H1 (cell line): ENCODE data around the gene CHDH. TPM values are rescaled to one million over a fixed set of nuclear protein-coding genes. Genes with fewer than 3 reads are reported as not detected.

Experiments
- CTCF ChIA-PET: fragments of 300-600 bp; sonication (Branson Sonifier 250); formaldehyde crosslinking; loops from one replicate; lab custom pipeline; 2021; ENCODE audit not compliant: partially characterized antibody; lab: Charles Lee
- POLR2A ChIA-PET: fragments of 300-600 bp; sonication (Branson Sonifier 250); formaldehyde crosslinking; loops from one replicate; lab custom pipeline; 2021; ENCODE audit warnings: inconsistent platforms; ENCODE audit not compliant: partially characterized antibody; lab: Charles Lee
- DNase-seq, 2 experiments: peaks; one replicate each; pipeline versions ENCODE4 v3.0.0 to v3.0.0-alpha.2; 2010 to 2022; ENCODE audit warnings: low spot score in 2 of 2, low read depth in 1 of 2, mixed read lengths in 1 of 2
- FAIRE-seq: peaks from 2 replicates; lab custom pipeline; 2011; peaks lifted over from hg19 to GRCh38; lab: Jason Lieb, UNC
- H2AFZ ChIP-seq: 2 replicates; pipeline ENCODE4 v1.8.1; 2012; ENCODE audit warnings: low read length, inconsistent platforms
- H2AK5ac ChIP-seq: 2 replicates; pipeline ENCODE4 v1.6.1; 2013; ENCODE audit warnings: low read depth, low read length
- H2BK120ac ChIP-seq: replicated peaks from 2 replicates; pipeline ENCODE3; 2013; ENCODE audit warnings: low read depth, low read length, inconsistent platforms
- H2BK12ac ChIP-seq: 2 replicates; pipeline ENCODE4 v1.6.1; 2013; ENCODE audit warnings: low read depth, low read length
- H2BK15ac ChIP-seq: 2 replicates; pipeline ENCODE4 v1.6.1; 2013; ENCODE audit warnings: low read length
- H2BK20ac ChIP-seq: 2 replicates; pipeline ENCODE4 v1.6.1; 2013; ENCODE audit warnings: low read length
- H2BK5ac ChIP-seq: 2 replicates; pipeline ENCODE4 v1.6.1; 2013; ENCODE audit warnings: low read depth, low read length
- H3K14ac ChIP-seq: 2 replicates; pipeline ENCODE4 v1.6.1; 2013; ENCODE audit warnings: inconsistent platforms; ENCODE audit not compliant: insufficient read length
- H3K18ac ChIP-seq: 2 replicates; pipeline ENCODE4 v1.6.1; 2013; ENCODE audit warnings: low read length; ENCODE audit errors: extremely low read depth
- H3K23ac ChIP-seq: 2 replicates; pipeline ENCODE4 v1.6.1; 2013; ENCODE audit warnings: inconsistent platforms; ENCODE audit not compliant: insufficient read length
- H3K23me2 ChIP-seq: 2 replicates; pipeline ENCODE4 v1.6.1; 2013; ENCODE audit warnings: low read depth, low read length
- H3K27ac ChIP-seq: 2 replicates; pipeline ENCODE4 v1.6.1; 2011; ENCODE audit warnings: low read depth, low read length, inconsistent platforms
- H3K27me3 ChIP-seq, 4 experiments: replicated peaks in 1 of 4; 1 replicate in 1 of 4; 2 replicates in 3 of 4; pipeline versions ENCODE4 v1.6.1 to v1.8.1; 2011 to 2013; ENCODE audit warnings: low read length in 3 of 4, mild to moderate bottlenecking in 3 of 4, inconsistent platforms in 2 of 4, mixed read lengths in 2 of 4, moderate library complexity in 1 of 4; ENCODE audit not compliant: control insufficient read depth in 3 of 4, insufficient read depth in 3 of 4; ENCODE audit errors: extremely low read depth in 1 of 4
- H3K36me3 ChIP-seq, 4 experiments: 2 replicates each; pipeline versions ENCODE4 v1.6.1 to v1.8.1; 2011 to 2013; ENCODE audit warnings: mild to moderate bottlenecking in 4 of 4, low read length in 3 of 4, moderate library complexity in 2 of 4, control low read depth in 1 of 4, inconsistent platforms in 1 of 4; ENCODE audit not compliant: insufficient read depth in 4 of 4, control insufficient read depth in 2 of 4
- H3K4ac ChIP-seq: replicated peaks from 2 replicates; pipeline ENCODE3; 2013; ENCODE audit warnings: low read length, low read depth, mixed read lengths, inconsistent platforms; ENCODE audit not compliant: insufficient read length
- H3K4me1 ChIP-seq, 4 experiments: replicated peaks in 1 of 4; 1 replicate in 1 of 4; 2 replicates in 3 of 4; pipeline versions ENCODE4 v1.6.1 to v1.8.1; 2011 to 2013; ENCODE audit warnings: low read length in 3 of 4, inconsistent platforms in 2 of 4, mixed read lengths in 1 of 4; ENCODE audit not compliant: insufficient read depth in 4 of 4, control insufficient read depth in 3 of 4
- H3K4me2 ChIP-seq, 2 experiments: 2 replicates each; pipeline versions ENCODE4 v1.6.1 to v1.8.1; 2011 to 2013; ENCODE audit warnings: low read depth in 2 of 2, low read length in 2 of 2, control low read depth in 1 of 2, inconsistent platforms in 1 of 2, mild to moderate bottlenecking in 1 of 2; ENCODE audit not compliant: insufficient read depth in 1 of 2
- H3K4me3 ChIP-seq, 4 experiments: fragments of 200-600, 300-600 bp in 1 of 4; sonication (generic), shearing (Covaris generic), sonication (Bioruptor Twin) in 1 of 4; 2 replicates each; pipeline versions ENCODE4 v1.5.1 to v1.8.1; 2011 to 2016; ENCODE audit warnings: low read length in 4 of 4, low read depth in 3 of 4, control low read depth in 2 of 4, inconsistent platforms in 2 of 4, mild to moderate bottlenecking in 2 of 4, mixed read lengths in 1 of 4, moderate library complexity in 1 of 4; ENCODE audit not compliant: insufficient read depth in 2 of 4; ENCODE audit errors: extremely low read depth in 1 of 4
- H3K56ac ChIP-seq: replicated peaks from 2 replicates; pipeline ENCODE3; 2013; ENCODE audit warnings: low read depth, mild to moderate bottlenecking, mixed read lengths, low read length, inconsistent platforms; ENCODE audit not compliant: insufficient read length
- H3K79me1 ChIP-seq: 2 replicates; pipeline ENCODE4 v1.6.1; 2013; ENCODE audit warnings: low read depth, low read length, control low read depth
- H3K79me2 ChIP-seq, 2 experiments: 2 replicates each; pipeline versions ENCODE4 v1.6.1 to v1.8.1; 2012 to 2013; ENCODE audit warnings: low read length in 2 of 2, mild to moderate bottlenecking in 2 of 2, inconsistent platforms in 1 of 2; ENCODE audit not compliant: insufficient read depth in 2 of 2, control insufficient read depth in 1 of 2
- H3K9ac ChIP-seq, 4 experiments: replicated peaks in 1 of 4; 1 replicate in 1 of 4; 2 replicates in 3 of 4; pipeline versions ENCODE4 v1.6.1 to v1.8.1; 2011 to 2013; ENCODE audit warnings: low read depth in 3 of 4, low read length in 3 of 4, control low read depth in 2 of 4, mild to moderate bottlenecking in 2 of 4, moderate library complexity in 2 of 4, inconsistent platforms in 1 of 4; ENCODE audit errors: extremely low read depth in 1 of 4
- H3K9me3 ChIP-seq, 2 experiments: 2 replicates each; pipeline versions ENCODE4 v1.6.1 to v1.8.1; 2012 to 2013; ENCODE audit warnings: mild to moderate bottlenecking in 2 of 2, moderate library complexity in 2 of 2, control low read depth in 1 of 2, inconsistent platforms in 1 of 2, low read depth in 1 of 2, low read length in 1 of 2, mixed read lengths in 1 of 2; ENCODE audit not compliant: insufficient read depth in 2 of 2
- H4K20me1 ChIP-seq, 2 experiments: replicated peaks in 1 of 2; 2 replicates each; pipeline versions ENCODE3 to v1.8.1; 2011 to 2013; ENCODE audit warnings: inconsistent platforms in 2 of 2, low read length in 2 of 2, mild to moderate bottlenecking in 1 of 2; ENCODE audit not compliant: insufficient read depth in 2 of 2, control insufficient read depth in 1 of 2
- H4K5ac ChIP-seq: 2 replicates; pipeline ENCODE4 v1.6.1; 2013; ENCODE audit warnings: low read length, low read depth, mixed read lengths, inconsistent platforms; ENCODE audit not compliant: insufficient read length
- H4K8ac ChIP-seq: 2 replicates; pipeline ENCODE4 v1.8.0; 2013; ENCODE audit warnings: mild to moderate bottlenecking, moderate library complexity, low read length, inconsistent platforms; ENCODE audit not compliant: insufficient read depth; ENCODE audit errors: extremely low read depth
- H4K91ac ChIP-seq: replicated peaks from 2 replicates; pipeline ENCODE3; 2013; ENCODE audit warnings: low read length, mixed read lengths, inconsistent platforms; ENCODE audit not compliant: insufficient read length
- BRCA1 ChIP-seq: IDR thresholded peaks from 2 replicates; pipeline ENCODE4 v1.6.1; 2012; ENCODE audit warnings: low read depth, low read length, improper control_type of control experiment
- CBX5 ChIP-seq: fragments of 300-800, 300-1000 bp; sonication (generic); IDR thresholded peaks from 2 replicates; pipeline ENCODE4 v1.7.1; 2016; ENCODE audit warnings: antibody characterized with exemption, low read length, low read depth
- CEBPB ChIP-seq: IDR thresholded peaks from 2 replicates; pipeline ENCODE4 v1.6.1; 2012; ENCODE audit warnings: low read depth, low read length
- EGR1 ChIP-seq: IDR thresholded peaks from 2 replicates; pipeline ENCODE4 v1.6.1; 2011; ENCODE audit warnings: low read depth, low read length, borderline replicate concordance
- EZH2 ChIP-seq: fragments of 200-600 bp; sonication (generic); IDR thresholded peaks from 2 replicates; pipeline ENCODE4 v1.7.1; 2012; ENCODE audit warnings: low read depth, mild to moderate bottlenecking, moderate library complexity, low read length, inconsistent platforms; ENCODE audit not compliant: severe bottlenecking
- GABPA ChIP-seq: IDR thresholded peaks from 2 replicates; pipeline ENCODE4 v1.6.1; 2011; ENCODE audit warnings: mild to moderate bottlenecking, low read length, moderate library complexity, borderline replicate concordance; ENCODE audit not compliant: insufficient read depth
- JUN ChIP-seq: IDR thresholded peaks from 2 replicates; pipeline ENCODE4 v1.6.1; 2011; ENCODE audit warnings: low read depth, mild to moderate bottlenecking, improper control_type of control experiment, low read length
- KDM4A ChIP-seq: IDR thresholded peaks from one replicate; pipeline ENCODE4 v1.7.1; 2012; ENCODE audit warnings: low read depth, mild to moderate bottlenecking, moderate library complexity, low read length, inconsistent platforms; ENCODE audit not compliant: severe bottlenecking
- NRF1 ChIP-seq: IDR thresholded peaks from 2 replicates; pipeline ENCODE4 v1.6.1; 2011; ENCODE audit warnings: mild to moderate bottlenecking, low read depth, low read length, improper control_type of control experiment
- POU5F1 ChIP-seq: IDR thresholded peaks from 2 replicates; pipeline ENCODE4 v1.6.1; 2011; ENCODE audit warnings: low read depth, mild to moderate bottlenecking, low read length, moderate library complexity
- RNF2 ChIP-seq: fragments of 200-900, 300-1000 bp; sonication (generic); IDR thresholded peaks from 2 replicates; pipeline ENCODE4 v1.7.1; 2016; ENCODE audit warnings: borderline replicate concordance, low read depth, mild to moderate bottlenecking, antibody characterized with exemption, low read length; ENCODE audit not compliant: poor library complexity, severe bottlenecking; ENCODE audit errors: missing control alignments
- SIN3A ChIP-seq, 2 experiments: IDR thresholded peaks in 1 of 2; conservative IDR thresholded peaks in 1 of 2; 2 replicates each; pipeline ENCODE4 v1.6.1; 2011 to 2012; ENCODE audit warnings: low read length in 2 of 2, improper control_type of control experiment in 1 of 2, low read depth in 1 of 2, mild to moderate bottlenecking in 1 of 2
- SIRT6 ChIP-seq: IDR thresholded peaks from one replicate; pipeline ENCODE4 v1.7.1; 2012; ENCODE audit warnings: low read length, inconsistent platforms
- SP4 ChIP-seq: IDR thresholded peaks from 2 replicates; pipeline ENCODE4 v1.6.1; 2012; ENCODE audit warnings: low read length, inconsistent platforms
- WGBS, 2 experiments: shearing (Covaris generic) in 1 of 2; methylation state at CpG; one replicate each; pipeline versions ENCODE4 v1.1.6 to v1.1.7; 2013 to 2015; ENCODE audit warnings: low lambda C conversion rate in 2 of 2, mixed read lengths in 2 of 2, inconsistent platforms in 1 of 2, low coverage in 1 of 2, missing lambda C conversion rate in 1 of 2; ENCODE audit not compliant: insufficient replicate concordance in 2 of 2, insufficient coverage in 1 of 2, insufficient read length in 1 of 2; ENCODE audit errors: extremely low coverage in 1 of 2, missing lambda C conversion rate in 1 of 2; 5-methylcytosine and 5-hydroxymethylcytosine counted together
- polyA plus RNA-seq, 7 experiments: library from polyadenylated mRNA; depleted of rRNA in 3 of 7; stranded (reverse) in 5 of 7; unstranded in 2 of 7; fragments of >200 nt in 5 of 7; fragments of 200-250 nt in 2 of 7; gene quantifications; 1 replicate in 5 of 7; 2 replicates in 1 of 7; 4 replicates in 1 of 7; pipeline versions ENCODE4 v1.2.1 to v1.2.3, GENCODE V29; 2011 to 2013; ENCODE audit warnings: missing spikeins in 2 of 7, mixed read lengths in 2 of 7
- total RNA-seq: library from RNA; stranded (reverse); fragmentation: NEBNext Ultra II Directional; extraction: Animal tissue kit (Norgen Biotek cat#: 25700); gene quantifications from 2 replicates; pipeline ENCODE4 v1.2.1, GENCODE V29; 2021

CHDH gene
- total and polyA plus RNA-seq, 2 of the 8 experiments (the other 6 are each of a cell fraction or from before 2014, with no cell fraction given) = 4.9 to 10.3 TPM

DNA sequence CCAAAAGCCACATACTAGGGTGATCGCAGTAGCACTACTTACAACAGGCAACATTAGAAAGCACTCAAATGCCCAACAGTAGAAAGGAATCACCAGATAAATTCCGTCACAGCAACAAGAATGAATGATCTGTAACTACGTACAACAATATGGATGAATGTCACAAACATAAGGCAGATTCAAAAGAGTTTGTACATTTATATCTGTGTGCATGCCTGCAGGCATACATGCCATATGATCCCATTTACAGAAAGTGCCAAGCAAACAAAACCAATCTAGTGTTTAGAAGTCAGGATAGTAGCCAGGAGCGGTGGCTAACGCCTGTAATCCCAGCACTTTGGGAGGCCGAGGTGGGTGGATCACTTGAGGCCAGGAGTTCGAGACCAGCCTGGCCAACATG is 3.7 kb upstream of the CHDH start:
- FAIRE-seq (no peak), DNase-seq (no peak)
- peaks cover 3 to 16% (median 9%) of the 10 kb centered on the region in 4 experiments for H3K27me3 ChIP-seq
- ChIA-PET CTCF (interaction anchor here (0.6 kb wide), 1 partner anchor 472 kb away, joined by 3 read pairs; no protein-coding TSS in a partner anchor), POLR2A (interaction anchor here (1.1 kb wide), 1 partner anchor 15 kb away, joined by 4 read pairs; no protein-coding TSS in a partner anchor)
- whole genome bisulfite sequencing, 2 experiments = 89% methylated on average over 7 of the region's 7 CpGs; no CpG with 5 or more reads in 1 of the 2 experiments
- H2AK5ac ChIP-seq = no peak overlapping the region
- H3K27ac ChIP-seq = no peak overlapping the region
- H2BK12ac ChIP-seq = no peak overlapping the region
- no peak overlapping the region for H4K91ac ChIP-seq
- H3K9me3 ChIP-seq = no peaks in the 10 kb centered on the region
- H3K23ac ChIP-seq = no peak overlapping the region
- H3K4me3 ChIP-seq = no peak overlapping the region
- peaks cover 0 to 7% (median 3%) of the 10 kb centered on the region in 4 experiments; a peak in 5 of 8 replicates for H3K36me3 ChIP-seq
- peaks cover 2 to 7% (median 6%) of the 10 kb centered on the region in 4 experiments for H3K4me1 ChIP-seq
- H3K4me2 ChIP-seq = no peak overlapping the region
- no peak overlapping the region for H4K5ac ChIP-seq
- peaks cover 8% of the 10 kb centered on the region for H3K79me1 ChIP-seq
- H2BK15ac ChIP-seq = no peak overlapping the region
- no peak overlapping the region for H3K18ac ChIP-seq
- no peak overlapping the region for H2BK120ac ChIP-seq
- no peak overlapping the region for H4K8ac ChIP-seq
- no peak overlapping the region for H3K14ac ChIP-seq
- H4K20me1 ChIP-seq = peaks cover 2 to 3% of the 10 kb centered on the region in 2 experiments
- no peak overlapping the region for H2AFZ ChIP-seq
- no peaks in the 10 kb centered on the region; a peak in 1 of 4 replicates for H3K79me2 ChIP-seq
- no peak overlapping the region for H2BK20ac ChIP-seq
- H3K4ac ChIP-seq = no peak overlapping the region
- no peak overlapping the region for H2BK5ac ChIP-seq
- no peak overlapping the region for H3K56ac ChIP-seq
- peaks cover 10% of the 10 kb centered on the region for H3K23me2 ChIP-seq
- H3K9ac ChIP-seq = no peak overlapping the region
- TF ChIP-seq CBX5 = no peak
- no peak for TF ChIP-seq CEBPB
- TF ChIP-seq GABPA = no peak
- TF ChIP-seq JUN = no peak
- no peak for TF ChIP-seq POU5F1
- TF ChIP-seq BRCA1 = no peak
- no peak for TF ChIP-seq SIRT6
- no peak for TF ChIP-seq RNF2
- TF ChIP-seq KDM4A = no peak
- TF ChIP-seq SP4 = no peak
- no peak for TF ChIP-seq NRF1
- TF ChIP-seq EZH2 = no peak
- no peak for TF ChIP-seq SIN3A (conservative IDR thresholded peaks at IDR 0.05 in 1 of 2, IDR thresholded peaks at IDR 0.05 in 1 of 2; ENCODE audit: low read depth in 1 of 2, low read length in 2 of 2)
- no peak for TF ChIP-seq EGR1
